Activated CD8-positive, alpha-beta memory T cell treated with anti-CD3 and anti-CD28 coated beads, Interleukin-2, amount 50 U/mL, for 4 hours (primary cell): ENCODE results near the gene ARHGAP26.

Source experiments
- DNase-seq: peaks from one replicate; pipeline ENCODE4 v3.0.0-alpha.2; 2020

The ARHGAP26 gene

DNA sequence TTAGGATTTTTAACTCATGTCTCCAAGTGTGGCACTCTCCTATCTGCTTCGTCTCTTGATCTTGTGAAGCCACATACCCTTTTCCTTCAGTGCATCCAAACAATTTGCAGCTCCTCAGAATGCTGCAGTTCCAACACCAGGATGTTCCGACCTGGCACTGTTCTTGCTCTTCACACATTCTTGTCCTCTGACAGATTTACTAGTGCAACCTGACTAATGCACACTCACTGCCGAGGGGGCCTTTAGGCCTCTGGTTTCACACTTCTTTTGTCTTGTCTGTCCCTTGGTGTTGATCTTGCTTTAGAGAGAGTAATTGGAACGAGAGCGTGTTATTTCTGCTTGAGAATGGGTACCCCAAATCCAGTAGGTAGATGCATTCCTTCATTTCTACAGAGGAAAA, 15.0 kb downstream of the ARHGAP26 start:
- DNase-seq, result no peak

GRCh38 chr5:142789206-142789605, 19.0 kb downstream of the ARHGAP26 start:
- no peak for DNase-seq

DNA sequence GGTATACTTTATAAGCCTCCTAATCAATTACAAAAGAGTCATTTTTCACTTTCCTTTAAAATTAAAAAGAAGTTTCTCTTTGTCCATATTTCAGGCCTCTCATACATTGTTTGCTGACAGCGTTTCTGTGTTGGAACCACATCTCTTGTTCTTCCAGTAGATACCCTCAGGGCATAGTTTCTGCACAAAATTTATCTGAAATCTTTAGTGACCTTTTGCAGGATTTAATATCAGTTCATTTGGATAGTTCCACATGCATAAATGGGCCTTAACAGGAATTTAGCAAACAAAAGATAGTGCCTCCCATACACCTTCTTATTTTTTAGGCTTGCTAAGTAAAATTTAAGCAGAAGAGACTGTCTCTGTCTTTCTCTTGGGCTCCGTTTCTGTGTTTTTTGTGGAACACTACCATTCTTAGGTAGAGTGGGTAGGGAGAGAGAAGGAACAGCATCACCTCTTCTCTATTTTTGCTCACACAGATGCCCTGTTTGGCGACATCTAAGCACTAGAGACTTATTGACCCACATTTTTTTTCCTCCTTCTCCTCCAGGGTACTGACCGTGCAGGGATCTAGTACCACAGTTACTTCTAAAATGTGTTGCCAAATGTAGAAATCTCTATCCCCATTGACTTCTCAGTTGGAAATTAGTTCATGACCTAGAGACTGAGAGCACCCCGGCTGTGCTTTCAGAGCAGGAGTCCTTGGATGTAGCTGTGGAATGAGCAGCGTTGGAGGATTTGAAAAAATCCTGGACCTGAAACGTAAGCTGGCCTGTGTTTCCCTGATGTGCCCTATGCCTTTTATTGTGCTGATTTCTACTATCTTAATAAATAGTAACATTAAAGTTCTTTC, 22.1 kb downstream of the ARHGAP26 start:
- no peak for DNase-seq

DNA sequence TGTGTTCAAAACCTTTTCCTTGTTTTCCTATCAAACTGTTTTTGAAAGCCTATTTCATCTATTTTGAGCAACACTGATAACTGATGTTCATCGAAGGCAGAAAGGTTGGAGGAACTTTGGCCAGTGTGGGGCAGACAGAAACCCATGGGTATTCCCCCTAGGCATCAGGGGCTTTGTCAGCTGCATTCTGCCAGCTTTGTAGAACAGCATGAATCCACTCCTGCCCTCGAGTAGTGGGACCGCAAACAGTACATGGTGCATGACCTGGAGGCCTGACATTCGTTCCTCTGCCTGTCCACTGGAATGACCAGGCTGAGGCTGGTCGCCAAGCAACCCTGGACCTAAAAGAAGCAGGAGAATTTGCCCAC, 22.7 kb downstream of the ARHGAP26 start:
- no peak for DNase-seq

DNA sequence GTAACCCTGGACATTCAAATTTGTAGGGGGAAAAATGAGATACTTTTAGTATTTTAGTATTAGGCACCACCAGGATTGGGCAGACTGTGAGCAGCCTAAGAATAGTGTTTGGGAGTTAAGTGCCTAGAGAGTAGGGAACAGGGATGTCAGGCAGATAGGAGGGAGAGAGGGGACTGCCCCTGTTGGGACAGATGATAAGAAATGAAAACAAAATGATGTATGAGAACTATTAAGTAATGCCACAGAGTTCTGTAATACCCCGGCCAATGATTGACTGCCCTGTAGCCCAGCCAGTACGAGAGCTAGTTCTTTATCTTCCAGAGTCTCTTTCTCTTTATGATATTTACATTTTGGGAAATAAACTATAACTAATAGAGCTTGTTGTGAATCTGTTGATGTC, 24.4 kb downstream of the ARHGAP26 start:
- no peak for DNase-seq

DNA sequence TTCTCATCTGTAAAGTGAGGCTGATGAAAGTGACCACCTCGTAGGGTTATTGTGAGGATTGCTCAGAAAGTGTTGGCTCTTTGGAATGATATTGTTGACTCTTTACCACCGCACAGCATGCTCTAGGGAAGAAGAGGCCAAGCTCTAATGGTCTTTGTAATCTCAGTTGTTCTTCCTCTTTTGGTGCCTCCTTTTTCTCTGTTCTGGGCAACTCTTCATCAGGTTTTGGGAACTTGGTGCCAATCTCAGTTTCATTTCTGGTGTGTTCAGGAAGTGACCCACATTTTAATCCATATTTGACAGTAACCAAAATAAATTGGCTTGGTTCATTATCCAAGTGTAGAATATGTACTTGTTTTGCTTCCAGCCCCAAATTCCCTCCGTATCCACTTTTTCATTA, 25.1 kb downstream of the ARHGAP26 start:
- DNase-seq, result no peak

DNA sequence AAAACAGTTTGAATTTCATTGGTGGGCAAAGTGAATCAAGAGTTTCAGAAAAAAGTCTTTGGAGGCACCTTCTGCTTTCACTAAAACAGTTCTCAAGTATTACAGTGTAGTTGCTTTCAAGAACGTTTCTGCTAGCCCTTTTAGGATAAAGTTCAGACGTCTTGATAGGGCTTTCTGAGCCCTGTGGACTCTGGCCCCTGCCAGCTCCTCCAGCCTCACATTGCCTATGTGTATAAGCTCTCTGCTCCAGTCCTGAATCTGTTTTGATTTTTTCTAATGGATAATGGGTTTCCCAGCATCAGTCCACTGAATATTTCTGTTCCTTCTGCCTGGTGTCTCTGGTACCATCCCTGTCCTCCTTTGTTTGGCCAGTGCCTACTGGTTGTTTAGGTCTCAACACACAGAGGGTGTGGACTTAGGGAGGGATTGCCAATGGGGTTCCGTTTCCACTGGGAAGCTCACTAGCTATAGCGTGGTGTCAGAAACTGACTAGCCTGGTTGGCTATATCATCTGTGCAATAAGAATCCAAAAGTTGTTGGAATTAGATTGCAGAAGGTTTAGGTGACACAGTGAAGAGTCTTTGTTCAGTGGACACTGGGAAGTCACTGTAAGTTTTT, 26.4 kb downstream of the ARHGAP26 start:
- DNase-seq, result no peak

- no peak for DNase-seq
These were observed 27.2 kb downstream of the ARHGAP26 start for GRCh38 chr5:142797420-142797819.

DNA sequence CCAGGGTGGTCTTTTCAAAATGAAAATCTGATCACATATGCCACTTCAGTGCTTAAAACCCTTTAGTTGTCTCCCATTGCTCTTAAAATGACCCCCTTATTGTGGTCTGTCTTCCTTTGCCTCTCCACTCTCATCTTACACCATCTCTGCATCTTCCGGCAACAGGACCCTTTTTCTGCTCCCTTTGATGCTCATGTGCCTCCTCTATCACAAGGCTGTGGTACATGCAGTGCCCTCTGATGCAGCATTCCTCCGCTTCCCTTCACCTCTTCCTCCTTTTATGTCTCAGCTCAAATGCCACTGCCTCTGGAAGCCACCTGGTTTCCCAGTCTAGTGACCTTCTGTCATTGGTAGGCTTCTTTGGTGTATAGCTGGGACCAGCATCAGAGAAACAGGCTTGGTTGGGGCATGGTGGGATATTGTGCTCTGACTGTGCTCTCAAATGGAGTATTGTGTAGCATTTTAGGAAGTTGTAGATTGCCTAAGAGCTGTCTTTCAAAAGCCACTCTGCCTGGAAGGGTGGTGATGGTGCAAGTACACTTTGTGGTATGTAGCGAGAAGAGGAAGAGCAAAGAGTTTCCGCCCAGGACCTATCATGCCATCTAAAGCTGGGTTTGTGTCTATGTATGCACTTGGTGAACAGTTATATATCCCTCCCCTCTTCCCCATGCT, 28.1 kb downstream of the ARHGAP26 start:
- DNase-seq, result no peak

GRCh38 chr5:142800776-142801494, 30.8 kb downstream of the ARHGAP26 start:
- peak; percentile 41 for DNase-seq

DNA sequence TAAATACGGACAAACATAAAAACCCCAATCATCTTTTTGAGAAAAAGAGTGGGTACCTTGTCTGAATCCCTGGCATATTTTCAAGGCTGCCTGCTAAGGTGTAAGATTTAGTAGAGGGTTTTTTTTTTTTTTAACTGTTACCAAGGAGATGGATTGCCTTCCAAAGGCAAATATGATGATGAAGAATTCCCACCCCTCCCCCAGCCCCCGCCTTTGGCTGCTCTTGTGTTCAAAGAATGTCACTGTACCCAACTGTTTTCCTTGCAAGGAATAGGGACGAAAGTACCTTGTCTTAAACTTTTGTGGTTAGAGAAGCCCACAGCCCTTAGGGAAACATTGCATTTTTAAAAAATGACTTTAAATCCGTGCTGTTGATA, 31.3 kb downstream of the ARHGAP26 start:
- no peak for DNase-seq

GRCh38 chr5:142803428-142804125, 33.4 kb downstream of the ARHGAP26 start:
- no peak for DNase-seq

GRCh38 chr5:142805339-142805738, 35.2 kb downstream of the ARHGAP26 start:
- no peak for DNase-seq

GRCh38 chr5:142806841-142807267, 36.7 kb downstream of the ARHGAP26 start:
- no peak for DNase-seq

DNA sequence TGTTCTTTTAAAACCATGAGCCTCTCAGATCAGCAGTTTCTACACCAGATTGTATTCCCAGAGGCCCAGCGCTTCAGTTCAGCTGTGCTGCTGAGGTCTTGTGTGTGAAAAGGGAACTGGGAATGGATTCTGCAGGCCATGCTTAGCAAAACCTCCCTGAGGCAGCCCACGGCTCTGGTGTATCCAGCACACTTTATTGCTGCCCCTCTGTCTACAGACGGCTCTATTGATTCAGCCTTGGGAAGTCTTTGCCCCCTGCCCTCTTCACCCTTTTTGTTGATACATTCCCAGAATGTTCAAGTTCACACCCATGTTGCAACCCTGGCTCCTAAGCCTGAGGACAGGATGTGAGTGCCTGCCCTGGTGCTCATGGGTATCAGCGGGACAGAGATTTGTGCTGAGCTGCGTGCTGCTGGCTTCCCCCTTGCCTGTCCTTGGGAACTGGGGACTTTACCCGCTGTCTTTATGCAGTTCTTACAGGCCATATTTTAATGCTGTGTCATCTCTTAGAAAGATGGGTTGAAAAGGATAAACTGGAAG, 37.3 kb downstream of the ARHGAP26 start:
- no peak for DNase-seq

GRCh38 chr5:142808878-142809598, 38.9 kb downstream of the ARHGAP26 start:
- no peak for DNase-seq

GRCh38 chr5:142810081-142810480, 39.9 kb downstream of the ARHGAP26 start:
- no peak for DNase-seq

DNA sequence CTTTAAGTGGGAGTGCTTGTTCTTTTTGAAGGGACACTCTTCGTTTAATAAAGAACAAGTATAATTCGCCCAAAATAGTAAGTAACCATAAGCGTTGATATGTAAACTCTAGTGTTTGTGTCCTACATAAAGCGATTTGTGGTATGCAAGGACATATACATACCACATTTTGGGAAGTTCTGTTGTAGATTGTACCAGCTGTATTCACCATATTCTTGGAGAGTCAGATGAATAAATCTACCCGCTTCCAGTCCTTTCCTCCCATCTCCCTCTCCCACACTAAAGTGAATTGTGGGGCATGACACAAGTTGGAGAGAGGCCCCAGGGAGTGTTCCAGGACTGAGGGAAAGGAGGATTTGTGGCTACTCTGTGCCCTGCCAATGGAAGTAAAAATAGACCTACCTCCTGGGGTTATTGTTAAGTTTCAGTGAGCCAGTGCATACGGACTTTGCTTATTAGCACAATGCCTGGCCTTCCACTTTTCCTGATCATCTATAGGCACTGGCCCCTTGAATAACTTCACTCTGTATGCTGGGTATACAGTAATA, 40.6 kb downstream of the ARHGAP26 start:
- DNase-seq, result no peak

DNA sequence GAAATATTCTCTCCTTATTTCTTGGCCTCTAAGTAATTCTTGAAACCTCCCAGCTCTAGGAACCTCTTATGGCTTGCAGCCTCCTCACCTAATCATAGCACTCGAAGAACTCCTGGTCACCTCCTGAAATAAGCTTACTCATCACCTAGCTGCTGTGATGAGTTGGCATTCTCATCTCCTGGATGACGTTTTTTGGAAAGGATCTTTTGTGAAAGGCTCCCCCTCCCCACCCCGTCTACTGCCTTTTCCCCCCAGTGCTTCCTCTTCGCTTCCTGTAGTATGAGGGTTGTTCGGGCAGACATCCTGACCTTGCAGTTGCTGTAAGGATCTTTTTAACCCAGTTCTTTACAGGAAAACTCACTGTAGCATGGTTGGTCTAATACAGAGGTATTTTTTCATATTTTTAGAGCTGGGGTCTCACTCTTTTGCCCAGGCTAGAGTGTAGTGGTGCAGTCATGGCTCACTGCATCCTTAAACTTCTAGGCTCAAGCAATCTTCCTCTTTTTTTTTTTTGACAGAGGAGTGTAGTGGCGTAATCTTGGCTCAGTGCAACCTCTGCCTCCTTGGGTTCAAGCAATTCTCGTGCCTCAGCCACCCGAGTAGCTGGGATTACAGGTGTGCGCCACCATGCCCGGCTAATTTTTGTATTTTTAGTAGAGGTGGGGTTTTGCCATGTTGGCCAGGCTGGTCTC, 41.8 kb downstream of the ARHGAP26 start:
- DNase-seq, result no peak

- DNase-seq, result no peak
These were observed 43.0 kb downstream of the ARHGAP26 start for GRCh38 chr5:142813220-142813619.

DNA sequence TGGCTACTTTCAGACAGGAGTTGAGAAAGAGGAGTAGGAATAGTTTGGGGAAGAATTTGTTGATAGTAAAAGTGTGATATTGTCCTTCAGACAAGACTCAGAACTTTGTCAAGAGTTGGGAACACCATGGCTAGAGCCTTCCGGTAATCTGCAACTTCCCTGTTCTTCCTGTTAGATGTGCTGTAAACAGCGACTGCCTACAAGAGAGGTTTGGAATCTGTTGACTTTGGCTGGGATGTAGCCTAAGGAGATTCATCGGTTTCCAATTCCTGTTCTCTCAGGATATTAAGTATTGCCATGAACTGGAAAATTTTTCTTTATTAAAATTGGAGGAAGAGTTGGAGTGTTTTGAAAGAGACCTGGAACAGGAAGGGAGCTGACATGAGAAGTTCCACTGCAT, 43.9 kb downstream of the ARHGAP26 start:
- no peak for DNase-seq
